Activated CD8-positive, alpha-beta T cell treated with anti-CD3 and anti-CD28 coated beads for 36 hours (primary cell): Measurements from ENCODE around the gene ADAMTSL4. TPM values are rescaled to one million over a fixed set of nuclear protein-coding genes. Genes with fewer than 3 reads are reported as not detected.
"Not testable (repeated sequence)": the region's sequence is repeated elsewhere in the genome, so short reads cannot be mapped to it uniquely, and the experiment has no call there.

Experiments used
- ATAC-seq: fragments of 200-7000 bp; cut with Tn5 transposase; one replicate; pipeline ENCODE4 v1.10.0; 2021; ENCODE audit warnings: mild to moderate bottlenecking, moderate library complexity
- CTCF ChIA-PET: fragments of 350-600 bp; sonication (Branson Sonifier 250); formaldehyde crosslinking; loops from one replicate; lab custom pipeline; 2021; ENCODE audit warnings: antibody characterized with exemption; lab: Charles Lee
- POLR2A ChIA-PET: fragments of 350-600 bp; sonication (Branson Sonifier 250); formaldehyde crosslinking; loops from one replicate; lab custom pipeline; 2021; ENCODE audit warnings: antibody characterized with exemption; lab: Charles Lee
- DNase-seq: peaks from one replicate; pipeline ENCODE4 v3.0.0-alpha.2; 2020
- H3K27ac Mint-ChIP-seq: one replicate; pipeline ENCODE4 v1.8.0; 2021; ENCODE audit warnings: mild to moderate bottlenecking, mixed read lengths
- H3K27me3 Mint-ChIP-seq: one replicate; pipeline ENCODE4 v1.8.0; 2021; ENCODE audit warnings: mixed read lengths
- H3K36me3 Mint-ChIP-seq: one replicate; pipeline ENCODE4 v1.8.0; 2021; ENCODE audit warnings: low read depth, mixed read lengths
- H3K4me1 Mint-ChIP-seq: one replicate; pipeline ENCODE4 v1.8.0; 2021; ENCODE audit warnings: low read depth, mixed read lengths
- H3K4me3 Mint-ChIP-seq: one replicate; pipeline ENCODE4 v1.8.0; 2021; ENCODE audit warnings: mild to moderate bottlenecking, moderate library complexity, mixed read lengths
- H3K9me3 Mint-ChIP-seq: one replicate; pipeline ENCODE4 v1.8.0; 2021; ENCODE audit warnings: mixed read lengths
- intact Hi-C: fragments of 100-400 bp; cut with micrococcal nuclease; formaldehyde crosslinking; loops from one replicate; pipeline ENCODE4 v1.10.0; 2022
- total RNA-seq, 2 experiments: library from RNA; stranded (reverse); gene quantifications; one replicate each; pipeline ENCODE4 v1.2.3, GENCODE V29; 2021
- TF ChIP-seq, protein P1 (sequence below): fragments of 200-600 bp; IDR thresholded peaks from one replicate; pipeline ENCODE4 v1.8.0; 2022; ENCODE audit warnings: antibody characterized with exemption, mild to moderate bottlenecking

The ADAMTSL4 gene
- total RNA-seq, 2 experiments from 2014 or later = 0.11 to 0.20 TPM

- ChIA-PET POLR2A (interaction anchor here (0.5 to 24.5 kb wide), 8 partner anchors 13 to 394 kb away, joined by 3 to 678 read pairs (median 4); partner anchors contain the start of genes CERS2 and ENSA), CTCF (interaction anchor here (0.8 to 15.9 kb wide), 9 partner anchors 10 to 233 kb away, joined by 3 to 237 read pairs (median 5); partner anchors contain the start of gene ENSA)
- ATAC-seq (no peak), DNase-seq (no peak)
- no peaks in the 10 kb centered on the region for H3K9me3 Mint-ChIP-seq
- H3K27me3 Mint-ChIP-seq = no peaks in the 10 kb centered on the region
- peaks cover 41% of the 10 kb centered on the region for H3K36me3 Mint-ChIP-seq
- peak overlapping the region; percentile 97 for H3K4me3 Mint-ChIP-seq
- TF ChIP-seq, protein P1, sequence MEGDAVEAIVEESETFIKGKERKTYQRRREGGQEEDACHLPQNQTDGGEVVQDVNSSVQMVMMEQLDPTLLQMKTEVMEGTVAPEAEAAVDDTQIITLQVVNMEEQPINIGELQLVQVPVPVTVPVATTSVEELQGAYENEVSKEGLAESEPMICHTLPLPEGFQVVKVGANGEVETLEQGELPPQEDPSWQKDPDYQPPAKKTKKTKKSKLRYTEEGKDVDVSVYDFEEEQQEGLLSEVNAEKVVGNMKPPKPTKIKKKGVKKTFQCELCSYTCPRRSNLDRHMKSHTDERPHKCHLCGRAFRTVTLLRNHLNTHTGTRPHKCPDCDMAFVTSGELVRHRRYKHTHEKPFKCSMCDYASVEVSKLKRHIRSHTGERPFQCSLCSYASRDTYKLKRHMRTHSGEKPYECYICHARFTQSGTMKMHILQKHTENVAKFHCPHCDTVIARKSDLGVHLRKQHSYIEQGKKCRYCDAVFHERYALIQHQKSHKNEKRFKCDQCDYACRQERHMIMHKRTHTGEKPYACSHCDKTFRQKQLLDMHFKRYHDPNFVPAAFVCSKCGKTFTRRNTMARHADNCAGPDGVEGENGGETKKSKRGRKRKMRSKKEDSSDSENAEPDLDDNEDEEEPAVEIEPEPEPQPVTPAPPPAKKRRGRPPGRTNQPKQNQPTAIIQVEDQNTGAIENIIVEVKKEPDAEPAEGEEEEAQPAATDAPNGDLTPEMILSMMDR = no peak
- intact Hi-C loops = loop anchor here (2.0 to 5.0 kb wide), 2 partner anchors 17 to 32 kb away; no protein-coding TSS in a partner anchor
- H3K27ac Mint-ChIP-seq = peak overlapping the region; percentile 94
- H3K4me1 Mint-ChIP-seq = peaks cover 21% of the 10 kb centered on the region
Measured at GRCh38 chr1:150579945-150580642, 30.9 kb downstream of the ADAMTSL4 start.

DNA sequence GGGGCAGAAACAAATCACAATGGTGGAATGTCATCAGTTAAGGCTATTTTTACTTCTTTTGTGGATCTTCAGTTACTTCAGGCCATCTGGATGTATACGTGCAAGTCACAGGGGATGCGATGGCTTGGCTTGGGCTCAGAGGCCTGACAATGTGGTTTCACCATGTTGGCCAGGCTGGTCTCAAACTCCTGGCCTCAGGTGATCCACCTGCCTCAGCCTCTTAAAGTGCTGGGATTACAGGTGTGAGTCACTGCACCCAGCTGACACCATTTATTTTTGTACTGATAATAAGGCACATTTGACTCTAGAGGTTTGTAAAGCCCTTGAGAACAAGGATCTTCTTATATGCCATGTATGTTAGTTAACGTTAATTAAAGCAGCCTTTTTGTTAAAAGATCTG lies 31.8 kb downstream of the ADAMTSL4 start:
- H3K4me1 Mint-ChIP-seq = peaks cover 15% of the 10 kb centered on the region
- H3K36me3 Mint-ChIP-seq = peaks cover 32% of the 10 kb centered on the region
- CTCF ChIA-PET = interaction anchor here (0.8 to 15.9 kb wide), 4 partner anchors 19 to 30 kb away, joined by 3 to 237 read pairs (median 4); no protein-coding TSS in a partner anchor

DNA sequence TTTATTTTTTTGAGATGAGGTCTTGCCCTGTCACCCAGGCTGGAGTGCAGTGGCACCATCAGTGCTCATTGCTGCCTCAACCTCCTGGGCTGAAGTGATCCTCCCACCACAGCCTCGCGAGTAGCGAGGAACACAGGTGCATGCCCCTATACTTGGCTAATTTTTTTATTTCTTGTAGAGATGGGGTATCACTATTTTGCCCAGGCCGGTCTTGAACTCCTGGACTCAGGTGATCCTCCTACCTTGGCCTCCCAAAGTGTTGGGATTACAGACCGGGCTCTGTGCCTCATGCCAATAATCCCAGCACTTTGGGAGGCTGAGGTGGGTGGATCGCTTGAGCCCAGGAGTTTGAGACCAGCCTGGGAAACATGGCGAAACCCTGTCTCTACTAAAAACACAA lies 32.2 kb downstream of the ADAMTSL4 start:
- H3K27ac Mint-ChIP-seq, intact Hi-C loops, H3K4me3 Mint-ChIP-seq, H3K9me3 Mint-ChIP-seq, ATAC-seq, H3K27me3 Mint-ChIP-seq, DNase-seq: not testable (repeated sequence)
- H3K36me3 Mint-ChIP-seq = peaks cover 28% of the 10 kb centered on the region
- ChIA-PET POLR2A (interaction anchor here (0.6 to 24.5 kb wide), 4 partner anchors 8 to 166 kb away, joined by 3 to 678 read pairs (median 272); partner anchors contain the start of gene ENSA), CTCF (interaction anchor here (0.8 to 15.9 kb wide), 5 partner anchors 20 to 39 kb away, joined by 3 to 237 read pairs (median 4); no protein-coding TSS in a partner anchor)
- peaks cover 15% of the 10 kb centered on the region for H3K4me1 Mint-ChIP-seq

More for the DNA sequence above, 31.8 kb downstream of the ADAMTSL4 start:
- intact Hi-C loops, H3K9me3 Mint-ChIP-seq, ATAC-seq, H3K27me3 Mint-ChIP-seq, DNase-seq: not testable (repeated sequence)
- POLR2A ChIA-PET = interaction anchor here (1.0 to 24.5 kb wide), 3 partner anchors 8 to 35 kb away, joined by 3 to 678 read pairs (median 542); partner anchors contain the start of gene ENSA
- H3K27ac Mint-ChIP-seq = peak overlapping the region; percentile 94
- H3K4me3 Mint-ChIP-seq = peak overlapping the region; percentile 97

- Mint-ChIP-seq H3K36me3 (peaks cover 22% of the 10 kb centered on the region), H3K4me1 (peaks cover 15% of the 10 kb centered on the region)
- ATAC-seq, H3K9me3 Mint-ChIP-seq, DNase-seq, H3K27me3 Mint-ChIP-seq, H3K27ac Mint-ChIP-seq, H3K4me3 Mint-ChIP-seq, intact Hi-C loops: not testable (repeated sequence)
- ChIA-PET CTCF (interaction anchor here (1.4 to 15.9 kb wide), 2 partner anchors 20 to 39 kb away, joined by 4 to 237 read pairs; no protein-coding TSS in a partner anchor), POLR2A (interaction anchor here (0.6 to 16.9 kb wide), 2 partner anchors 18 to 166 kb away, joined by 3 to 542 read pairs; no protein-coding TSS in a partner anchor)
Measured at GRCh38 chr1:150581962-150582361, 32.8 kb downstream of the ADAMTSL4 start.

GRCh38 chr1:150582371-150582770 lies 33.2 kb downstream of the ADAMTSL4 start:
- no peak overlapping the region for H3K27ac Mint-ChIP-seq
- H3K9me3 Mint-ChIP-seq = no peaks in the 10 kb centered on the region
- H3K27me3 Mint-ChIP-seq = no peaks in the 10 kb centered on the region
- TF ChIP-seq, protein P1 = no peak
- no peak for ATAC-seq
- DNase-seq = no peak
- H3K4me3 Mint-ChIP-seq = no peak overlapping the region
- CTCF ChIA-PET = interaction anchor here (1.4 to 15.9 kb wide), 2 partner anchors 21 to 39 kb away, joined by 4 to 237 read pairs; no protein-coding TSS in a partner anchor
- intact Hi-C loops = no loop called here
- H3K4me1 Mint-ChIP-seq = peaks cover 15% of the 10 kb centered on the region
- H3K36me3 Mint-ChIP-seq = peaks cover 18% of the 10 kb centered on the region
- POLR2A ChIA-PET = interaction anchor here (0.7 to 16.9 kb wide), 2 partner anchors 18 to 27 kb away, joined by 3 to 542 read pairs; no protein-coding TSS in a partner anchor
